SU-DHL-6 (cell line): Measurements from ENCODE around the gene BLNK.

ENCODE experiments used
- CTCF ChIP-seq: fragments of 200-600 bp; sonication (generic); IDR thresholded peaks from one replicate; pipeline ENCODE4 v1.5.1; 2017; ENCODE audit warnings: antibody characterized with exemption, mild to moderate bottlenecking, low read length, moderate library complexity; ENCODE audit not compliant: insufficient read depth, poor library complexity, severe bottlenecking
- EZH2phosphoT487 ChIP-seq: fragments of 200-600 bp; sonication (generic), shearing (Covaris generic); conservative IDR thresholded peaks from 2 replicates; pipeline ENCODE4 v1.6.1; 2018; ENCODE audit warnings: mild to moderate bottlenecking, antibody characterized with exemption, low read length, moderate library complexity, mixed read lengths

GRCh38 chr10:96268341-96268909, 2.9 kb downstream of the BLNK start:
- TF ChIP-seq CTCF: no peak
- no peak for TF ChIP-seq EZH2phosphoT487
